GM19023 (cell line): Measurements from ENCODE around the gene TBC1D9B.

Source experiments
- ATAC-seq: cut with Tn5 transposase; IDR thresholded peaks from one replicate; pipeline ENCODE4 v1.9.1; 2021; ENCODE audit warnings: mild to moderate bottlenecking, moderate library complexity; ENCODE audit not compliant: unreplicated experiment

The TBC1D9B gene

GRCh38 chr5:179908528-179908927 lies 831 bp upstream of the TBC1D9B start:
- ATAC-seq, result no peak

- peak; percentile 31 for ATAC-seq
Measured at GRCh38 chr5:179906795-179907555, 722 bp downstream of the TBC1D9B start.

GRCh38 chr5:179906294-179906794 lies 1.4 kb downstream of the TBC1D9B start:
- ATAC-seq, result no peak

- no peak for ATAC-seq
Measured at GRCh38 chr5:179905161-179905560, 2.5 kb downstream of the TBC1D9B start.

GRCh38 chr5:179904463-179905160 lies 3.1 kb downstream of the TBC1D9B start:
- no peak for ATAC-seq

GRCh38 chr5:179902763-179903158 lies 4.9 kb downstream of the TBC1D9B start:
- no peak for ATAC-seq

- no peak for ATAC-seq
Measured at GRCh38 chr5:179901915-179902762, 5.6 kb downstream of the TBC1D9B start.

- no peak for ATAC-seq
Measured at GRCh38 chr5:179901462-179901861, 6.2 kb downstream of the TBC1D9B start.

- ATAC-seq, result no peak
Measured at GRCh38 chr5:179900711-179901110, 7.0 kb downstream of the TBC1D9B start.

- no peak for ATAC-seq
Measured at GRCh38 chr5:179900206-179900605, 7.5 kb downstream of the TBC1D9B start.

- no peak for ATAC-seq
Measured at GRCh38 chr5:179895861-179896260, 11.8 kb downstream of the TBC1D9B start.

- no peak for ATAC-seq
Measured at GRCh38 chr5:179893958-179894895, 13.5 kb downstream of the TBC1D9B start.

- ATAC-seq, result no peak
Measured at GRCh38 chr5:179893076-179893957, 14.4 kb downstream of the TBC1D9B start.

GRCh38 chr5:179892255-179892654 lies 15.4 kb downstream of the TBC1D9B start:
- ATAC-seq, result no peak

GRCh38 chr5:179890751-179891682 lies 16.7 kb downstream of the TBC1D9B start:
- no peak for ATAC-seq

GRCh38 chr5:179889885-179890284 lies 17.8 kb downstream of the TBC1D9B start:
- ATAC-seq, result no peak

- ATAC-seq, result no peak
Measured at GRCh38 chr5:179887802-179888201, 19.9 kb downstream of the TBC1D9B start.

GRCh38 chr5:179887095-179887494 lies 20.6 kb downstream of the TBC1D9B start:
- no peak for ATAC-seq
